KMS-11 (cell line): Measurements from ENCODE around the gene PTGR1.

ENCODE experiments used
- H2AFZ ChIP-seq: fragments of 200-600 bp; sonication (generic); 2 replicates; pipeline ENCODE4 v1.6.1; 2016; ENCODE audit warnings: antibody characterized with exemption, mixed run types, low read depth
- H3K27ac ChIP-seq: fragments of 200-600 bp; sonication (generic); 2 replicates; pipeline ENCODE4 v1.6.1; 2016; ENCODE audit warnings: mild to moderate bottlenecking, mixed run types
- H3K27me3 ChIP-seq: fragments of 200-600 bp; sonication (generic); 2 replicates; pipeline ENCODE4 v1.6.1; 2017; ENCODE audit warnings: mild to moderate bottlenecking, low read depth, mixed run types, moderate library complexity; ENCODE audit not compliant: insufficient read depth
- H3K36me3 ChIP-seq: fragments of 200-600 bp; sonication (generic); 2 replicates; pipeline ENCODE4 v1.6.1; 2017; ENCODE audit warnings: mild to moderate bottlenecking, mixed run types; ENCODE audit not compliant: insufficient read depth
- H3K4me1 ChIP-seq: fragments of 200-600 bp; sonication (generic); 2 replicates; pipeline ENCODE4 v1.6.1; 2016; ENCODE audit warnings: mild to moderate bottlenecking, low read depth, mixed run types; ENCODE audit not compliant: poor library complexity, severe bottlenecking
- H3K4me2 ChIP-seq: fragments of 200-600 bp; sonication (generic); 2 replicates; pipeline ENCODE4 v1.7.0; 2016; ENCODE audit warnings: mild to moderate bottlenecking, mixed run types
- H3K4me3 ChIP-seq: fragments of 200-600 bp; sonication (generic); IDR thresholded peaks from 2 replicates; pipeline ENCODE4 v1.6.1; 2017; ENCODE audit warnings: low read depth, low read length, mixed read lengths; ENCODE audit not compliant: insufficient read depth
- H3K79me2 ChIP-seq: fragments of 200-600 bp; sonication (generic); 2 replicates; pipeline ENCODE4 v1.6.1; 2016; ENCODE audit warnings: low read depth, mixed run types; ENCODE audit not compliant: insufficient read depth
- H3K9ac ChIP-seq: fragments of 200-600 bp; sonication (generic); 2 replicates; pipeline ENCODE4 v1.6.1; 2016; ENCODE audit warnings: mild to moderate bottlenecking, mixed run types
- H4K20me1 ChIP-seq: fragments of 200-600 bp; sonication (generic); 2 replicates; pipeline ENCODE4 v1.6.1; 2016; ENCODE audit warnings: mild to moderate bottlenecking, mixed run types; ENCODE audit not compliant: insufficient read depth
- CTCF ChIP-seq: fragments of 200-600 bp; sonication (generic); conservative IDR thresholded peaks from 2 replicates; pipeline ENCODE4 v1.6.1; 2017; ENCODE audit warnings: low read depth, mild to moderate bottlenecking, antibody characterized with exemption, low read length, moderate library complexity, mixed read lengths

PTGR1 gene

GRCh38 chr9:111645806-111646205 is 46.4 kb upstream of the PTGR1 start:
- no peaks in the 10 kb centered on the region; the same call in 1 of the 2 replicates for H3K36me3 ChIP-seq
- H3K4me2 ChIP-seq, result no peak overlapping the region
- no peaks in the 10 kb centered on the region for H3K27me3 ChIP-seq
- no peak overlapping the region for H3K9ac ChIP-seq
- H3K4me1 ChIP-seq, result no peaks in the 10 kb centered on the region
- H3K27ac ChIP-seq, result no peak overlapping the region
- no peak overlapping the region for H2AFZ ChIP-seq
- H3K4me3 ChIP-seq, result no peak overlapping the region
- H4K20me1 ChIP-seq, result no peaks in the 10 kb centered on the region
- 0 out of 2 replicates have a peak, but pooled peaks cover 8% of the 10 kb centered on the region for H3K79me2 ChIP-seq
- TF ChIP-seq CTCF, result no peak

- no peaks in the 10 kb centered on the region for H3K4me1 ChIP-seq
- no peaks in the 10 kb centered on the region; the same call in 1 of the 2 replicates for H3K36me3 ChIP-seq
- no peaks in the 10 kb centered on the region for H3K27me3 ChIP-seq
- no peak overlapping the region for H2AFZ ChIP-seq
- H3K4me3 ChIP-seq, result no peak overlapping the region
- no peak overlapping the region for H3K27ac ChIP-seq
- no peak overlapping the region for H3K9ac ChIP-seq
- peaks cover 10% of the 10 kb centered on the region; the same call in 1 of the 2 replicates for H3K79me2 ChIP-seq
- H3K4me2 ChIP-seq, result no peak overlapping the region
- no peaks in the 10 kb centered on the region for H4K20me1 ChIP-seq
- no peak for TF ChIP-seq CTCF
These were observed 44.8 kb upstream of the PTGR1 start for GRCh38 chr9:111644195-111644772.

DNA sequence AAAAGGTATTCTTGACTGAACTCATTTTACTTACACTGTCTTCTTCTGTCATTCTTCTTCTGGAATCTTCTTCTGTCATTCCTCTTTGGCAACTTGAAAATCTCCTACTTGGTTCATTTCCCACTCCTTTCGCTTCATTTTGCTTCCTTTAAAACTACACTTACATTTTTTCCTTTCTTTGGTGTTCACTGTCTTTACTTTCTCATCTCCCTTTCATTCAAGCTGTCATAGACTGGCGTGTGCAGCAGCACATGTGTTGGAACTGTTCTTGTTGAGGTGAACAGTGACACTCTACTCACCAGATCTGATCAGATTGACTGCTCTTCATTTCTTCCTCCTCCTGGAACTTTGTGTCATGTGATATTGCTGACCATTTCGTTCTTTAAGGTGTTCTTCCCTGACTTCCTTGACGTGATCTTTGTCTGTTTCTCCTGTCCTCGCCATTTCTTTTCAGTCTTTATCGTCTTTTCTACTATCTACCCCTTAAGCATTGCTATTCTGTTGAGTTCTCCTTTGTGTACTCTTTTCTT is 38.0 kb upstream of the PTGR1 start:
- no peak overlapping the region for H2AFZ ChIP-seq
- H4K20me1 ChIP-seq, result peaks cover 4% of the 10 kb centered on the region; the same call in 1 of the 2 replicates
- no peak overlapping the region for H3K4me2 ChIP-seq
- H3K27me3 ChIP-seq, result no peaks in the 10 kb centered on the region
- no peaks in the 10 kb centered on the region for H3K36me3 ChIP-seq
- peaks cover 63% of the 10 kb centered on the region for H3K79me2 ChIP-seq
- no peak for TF ChIP-seq CTCF
- H3K4me3 ChIP-seq, result no peak overlapping the region
- H3K4me1 ChIP-seq, result peaks cover 6% of the 10 kb centered on the region
- no peak overlapping the region for H3K9ac ChIP-seq
- H3K27ac ChIP-seq, result no peak overlapping the region

DNA sequence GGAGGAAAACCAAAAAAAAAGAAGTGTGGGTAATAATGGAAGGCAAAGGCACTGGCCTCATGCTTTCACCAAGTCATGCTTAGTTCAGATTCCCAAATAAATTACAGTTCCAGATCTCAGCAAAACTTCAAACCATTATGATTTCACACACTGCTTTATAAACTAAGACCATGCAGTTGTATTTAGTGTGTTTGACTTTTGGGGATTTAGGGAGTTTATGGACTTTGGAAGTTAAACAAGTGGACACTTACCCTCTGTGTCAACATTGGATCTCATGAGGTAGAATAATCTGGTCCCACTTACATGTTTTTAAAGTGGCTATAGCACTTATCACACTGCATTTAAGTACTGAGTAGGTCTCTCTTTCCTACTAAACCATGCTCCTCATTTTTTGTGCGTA is 35.4 kb upstream of the PTGR1 start:
- H3K79me2 ChIP-seq, result peaks cover 73% of the 10 kb centered on the region
- H3K9ac ChIP-seq, result no peak overlapping the region
- no peak for TF ChIP-seq CTCF
- no peak overlapping the region for H3K27ac ChIP-seq
- no peaks in the 10 kb centered on the region for H3K27me3 ChIP-seq
- H3K4me2 ChIP-seq, result no peak overlapping the region
- H3K4me3 ChIP-seq, result no peak overlapping the region
- no peak overlapping the region for H2AFZ ChIP-seq
- H3K36me3 ChIP-seq, result no peaks in the 10 kb centered on the region
- peaks cover 15% of the 10 kb centered on the region for H3K4me1 ChIP-seq
- H4K20me1 ChIP-seq, result peaks cover 4% of the 10 kb centered on the region; the same call in 1 of the 2 replicates
